GM21360 (cell line): Measurements from ENCODE around the gene SCAMP1.
"Not testable (repeated sequence)": the region's sequence is repeated elsewhere in the genome, so short reads cannot be mapped to it uniquely, and the experiment has no call there.

Experiments
- ATAC-seq: cut with Tn5 transposase; IDR thresholded peaks from one replicate; pipeline ENCODE4 v1.9.1; 2021; ENCODE audit warnings: mild to moderate bottlenecking, moderate library complexity; ENCODE audit not compliant: unreplicated experiment

Gene SCAMP1, protein sequence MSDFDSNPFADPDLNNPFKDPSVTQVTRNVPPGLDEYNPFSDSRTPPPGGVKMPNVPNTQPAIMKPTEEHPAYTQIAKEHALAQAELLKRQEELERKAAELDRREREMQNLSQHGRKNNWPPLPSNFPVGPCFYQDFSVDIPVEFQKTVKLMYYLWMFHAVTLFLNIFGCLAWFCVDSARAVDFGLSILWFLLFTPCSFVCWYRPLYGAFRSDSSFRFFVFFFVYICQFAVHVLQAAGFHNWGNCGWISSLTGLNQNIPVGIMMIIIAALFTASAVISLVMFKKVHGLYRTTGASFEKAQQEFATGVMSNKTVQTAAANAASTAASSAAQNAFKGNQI

DNA sequence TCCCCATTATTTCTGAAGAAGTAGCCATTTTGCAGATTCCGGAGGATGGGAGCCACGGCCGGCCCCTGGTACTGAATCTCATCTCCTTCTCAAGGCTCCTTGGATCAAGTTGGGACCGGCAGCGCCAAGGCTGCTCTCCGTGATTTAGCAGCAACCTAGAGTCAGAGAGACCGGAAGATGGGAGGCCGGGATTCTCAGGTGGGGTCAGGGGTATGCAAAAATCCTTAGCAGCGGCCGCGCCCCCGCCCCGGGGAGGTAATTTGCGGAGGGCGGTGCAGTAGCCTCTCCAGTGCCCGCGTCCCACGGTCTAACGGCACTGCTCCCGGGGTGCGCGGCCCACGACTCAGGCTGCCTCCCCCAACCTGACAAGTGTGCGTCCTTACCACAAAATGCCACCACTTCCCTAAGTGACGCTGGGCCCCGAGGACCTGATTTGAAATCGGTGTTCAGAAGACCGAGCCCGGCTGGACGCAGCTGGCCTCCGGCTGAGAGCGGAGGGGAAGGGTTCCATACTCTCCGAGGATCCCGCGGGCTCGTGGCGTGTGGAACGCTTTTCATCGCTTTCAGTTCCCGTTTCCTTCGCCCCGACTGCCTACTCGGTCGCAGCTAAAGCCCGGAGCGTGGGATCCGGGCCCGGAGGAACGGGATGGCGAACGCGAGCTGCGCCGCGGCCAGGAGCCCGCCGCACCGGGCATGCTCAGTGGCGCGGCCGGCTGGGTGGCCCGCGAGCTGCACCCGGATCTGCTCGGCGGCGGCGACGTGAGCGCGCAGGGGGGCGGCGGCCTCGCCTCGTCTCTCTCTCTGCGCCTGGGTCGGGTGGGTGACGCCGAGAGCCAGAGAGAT, at the start of gene SCAMP1:
TSS of gene SCAMP1 (plus strand) at position 787 of the 843 bp plus-strand sequence. CDS start at position 842, 55 bp downstream.
- peak; percentile 77 for ATAC-seq

DNA sequence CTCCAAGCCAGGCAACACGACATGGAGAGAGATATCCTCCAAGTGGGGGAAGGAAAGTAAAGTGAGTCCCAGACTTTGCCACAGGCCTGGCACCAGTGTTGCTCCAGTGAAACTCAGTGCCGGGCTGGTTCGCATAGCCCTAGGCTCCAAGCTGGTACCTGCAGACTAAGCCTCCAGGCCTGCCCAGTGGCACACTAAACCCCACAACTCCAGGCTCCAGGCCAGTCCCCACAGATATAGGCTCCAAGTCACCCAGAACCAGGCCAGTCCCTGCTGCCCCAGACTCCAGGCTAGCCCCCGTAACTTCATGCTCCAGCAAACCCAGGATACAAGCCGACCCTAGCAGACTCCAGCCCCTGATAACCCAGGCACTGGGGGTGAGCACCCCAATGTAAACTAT, 42.9 kb upstream of the SCAMP1 start:
- ATAC-seq = no peak

- no peak for ATAC-seq
These were observed 42.1 kb upstream of the SCAMP1 start for GRCh38 chr5:78318337-78318736.

- ATAC-seq = no peak
These were observed 40.0 kb upstream of the SCAMP1 start for GRCh38 chr5:78320401-78320800.

GRCh38 chr5:78323241-78323640, 37.2 kb upstream of the SCAMP1 start:
- ATAC-seq = no peak

DNA sequence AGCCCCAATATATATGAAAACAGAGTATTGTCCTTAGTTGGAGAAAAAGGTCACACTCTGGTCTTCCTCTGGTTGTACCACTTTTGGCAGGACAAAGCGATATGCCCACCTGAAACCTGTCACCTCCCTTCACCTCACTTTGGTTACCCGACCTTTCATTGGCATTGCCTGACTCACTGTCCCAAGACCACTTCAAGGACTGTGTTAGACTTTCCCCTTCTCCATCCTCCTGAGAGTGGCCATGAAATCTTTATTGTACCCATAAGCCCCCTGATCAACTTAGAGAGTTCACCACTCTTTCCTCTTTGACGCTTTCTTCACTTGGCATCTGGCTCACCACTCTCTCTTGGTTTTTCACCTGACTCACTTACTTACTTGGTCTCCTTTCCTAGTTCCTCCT, 33.5 kb upstream of the SCAMP1 start:
- no peak for ATAC-seq

DNA sequence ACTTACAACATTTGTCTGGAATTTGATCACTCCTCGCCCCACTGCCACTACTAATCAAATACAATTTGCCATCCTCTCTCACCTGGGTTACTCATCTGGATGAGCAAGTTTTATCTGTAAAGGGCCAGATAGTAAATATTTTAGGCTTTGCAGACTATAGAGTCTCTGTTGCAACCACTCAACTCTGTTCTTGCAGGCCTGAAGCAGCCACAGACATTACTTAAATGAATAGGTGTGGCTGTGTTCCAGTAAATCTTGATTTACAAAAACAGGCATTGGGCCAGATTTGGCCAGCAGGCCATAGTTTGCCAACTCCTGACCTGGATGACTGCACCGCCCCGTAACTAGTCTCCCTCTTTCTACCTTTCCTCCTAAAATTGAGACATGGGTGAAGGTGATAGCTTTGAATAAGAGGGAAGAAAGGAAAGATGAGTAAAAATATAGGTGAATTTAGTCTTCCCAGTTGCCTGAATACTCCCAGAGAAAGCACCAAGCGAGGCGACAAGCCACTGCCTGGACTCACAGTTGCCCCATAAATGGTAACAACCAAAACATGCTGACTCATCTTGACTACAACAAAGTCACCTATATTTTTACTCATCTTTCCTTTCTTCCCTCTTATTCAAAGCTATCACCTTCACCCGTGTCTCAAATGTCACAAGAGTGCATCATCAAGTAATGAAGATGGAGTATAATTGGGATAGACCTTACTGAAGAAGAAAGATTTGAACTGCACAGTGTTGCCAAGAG, 32.5 kb upstream of the SCAMP1 start:
- no peak for ATAC-seq

DNA sequence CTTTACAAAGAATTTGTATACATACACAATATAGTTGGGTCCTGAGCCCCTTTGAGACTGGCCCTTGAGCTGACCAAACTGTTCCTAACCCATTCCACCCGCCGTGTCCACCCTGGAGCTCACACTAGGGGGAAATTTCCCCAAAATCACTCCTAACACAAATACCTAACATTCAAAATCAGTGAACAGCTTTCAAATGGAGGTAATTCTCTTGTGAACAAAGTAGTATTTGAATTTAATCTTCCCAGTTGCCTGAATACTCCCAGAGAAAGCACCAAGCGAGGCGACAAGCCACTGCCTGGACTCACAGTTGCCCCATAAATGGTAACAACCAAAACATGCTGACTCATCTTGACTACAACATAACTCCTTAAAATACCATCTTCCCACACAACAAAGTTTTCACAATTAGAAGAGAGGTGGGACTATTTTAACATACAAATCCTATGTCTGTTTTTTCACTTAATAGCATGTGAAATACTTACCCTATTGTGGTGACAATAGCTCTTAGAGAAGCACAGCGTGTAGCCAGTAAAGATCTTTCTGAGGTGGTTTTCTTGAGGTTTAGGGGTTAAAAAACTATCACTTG, 31.7 kb upstream of the SCAMP1 start:
- no peak for ATAC-seq

- no peak for ATAC-seq
These were observed 28.8 kb upstream of the SCAMP1 start for GRCh38 chr5:78331523-78332080.

DNA sequence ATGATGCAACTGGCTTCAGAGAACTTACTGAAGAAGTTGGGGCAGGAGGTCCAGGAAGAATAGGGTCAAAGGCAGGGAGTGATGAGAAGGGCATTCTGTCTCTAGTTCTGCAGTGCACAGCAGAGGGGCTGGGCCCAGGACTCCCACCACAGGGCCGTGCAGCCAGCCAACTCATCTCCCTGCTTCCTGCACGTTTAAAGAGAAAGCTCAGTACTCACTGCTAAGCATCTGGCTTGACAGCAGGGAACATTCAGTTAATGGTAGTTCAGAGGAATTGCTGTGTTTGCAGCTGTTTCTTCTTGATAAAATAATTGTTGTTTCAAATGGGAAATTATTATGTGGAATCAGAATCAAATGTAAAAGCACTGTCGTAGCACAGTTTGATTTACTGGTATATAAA, 25.6 kb upstream of the SCAMP1 start:
- ATAC-seq = no peak

DNA sequence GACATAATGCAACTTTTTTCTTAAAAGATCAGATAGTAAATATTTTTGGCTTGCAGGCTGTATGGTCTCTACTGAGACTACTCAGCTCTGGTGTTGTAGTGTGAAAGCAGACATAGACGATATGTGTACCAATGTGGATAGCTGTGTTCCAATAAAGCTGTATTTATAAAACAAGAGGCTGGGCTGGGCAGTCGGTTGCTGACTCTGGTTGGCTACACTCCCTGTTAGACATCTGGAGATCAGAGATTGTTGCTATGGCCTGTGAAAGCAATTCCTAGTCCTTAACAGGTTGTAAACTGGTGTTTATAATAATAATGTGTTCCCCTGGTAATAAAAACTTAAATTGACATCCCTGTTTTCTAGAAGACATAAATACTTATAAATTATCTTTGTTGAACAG, 24.4 kb upstream of the SCAMP1 start:
- no peak for ATAC-seq

DNA sequence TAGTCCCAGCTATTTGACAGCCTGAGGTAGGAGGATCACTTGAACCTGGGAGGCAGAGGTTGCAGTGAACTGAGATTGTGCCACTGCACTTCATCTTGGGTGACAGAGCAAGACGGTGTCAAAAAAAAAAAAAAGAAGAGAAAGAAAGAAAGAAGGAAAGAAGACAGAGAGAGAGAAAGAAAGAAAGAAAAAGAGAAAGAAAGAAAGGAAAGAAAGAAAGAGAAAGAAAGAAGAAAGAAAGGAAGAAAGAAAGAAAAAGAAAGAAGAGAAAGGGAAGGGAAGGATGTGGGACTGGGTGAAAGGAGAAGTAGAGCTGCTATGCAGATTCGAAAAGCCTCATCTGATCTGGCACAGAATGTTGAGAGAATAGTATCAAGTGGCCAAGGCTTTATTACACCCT, 23.7 kb upstream of the SCAMP1 start:
- ATAC-seq = no peak

- ATAC-seq = no peak
These were observed 20.6 kb upstream of the SCAMP1 start for GRCh38 chr5:78339617-78340436.

GRCh38 chr5:78341440-78341839, 19.0 kb upstream of the SCAMP1 start:
- no peak for ATAC-seq

DNA sequence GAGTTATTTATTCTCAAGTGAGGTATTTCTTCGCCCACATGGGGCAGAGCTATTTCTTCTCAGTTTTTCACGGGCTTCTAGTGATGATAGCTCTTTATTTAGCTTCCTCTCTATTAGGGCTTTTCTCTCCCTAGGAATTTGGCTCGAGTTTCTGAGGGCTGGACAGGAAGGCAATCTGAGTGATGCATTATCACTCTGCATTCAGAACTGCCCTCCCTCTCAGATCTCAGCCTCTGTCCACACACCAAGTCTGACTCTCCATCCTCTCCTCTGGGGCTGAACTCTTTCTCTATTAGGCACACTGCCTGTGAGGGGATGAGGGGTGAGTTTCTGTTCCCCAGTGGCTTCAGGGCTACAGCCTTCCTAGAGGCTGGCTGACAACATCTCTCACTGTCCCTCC, 14.9 kb upstream of the SCAMP1 start:
- ATAC-seq = no peak

- ATAC-seq = no peak
These were observed 6.9 kb upstream of the SCAMP1 start for GRCh38 chr5:78353520-78353919.

GRCh38 chr5:78354066-78354670, 6.2 kb upstream of the SCAMP1 start:
- ATAC-seq = no peak

- no peak for ATAC-seq
These were observed 4.9 kb upstream of the SCAMP1 start for GRCh38 chr5:78355561-78355960.

DNA sequence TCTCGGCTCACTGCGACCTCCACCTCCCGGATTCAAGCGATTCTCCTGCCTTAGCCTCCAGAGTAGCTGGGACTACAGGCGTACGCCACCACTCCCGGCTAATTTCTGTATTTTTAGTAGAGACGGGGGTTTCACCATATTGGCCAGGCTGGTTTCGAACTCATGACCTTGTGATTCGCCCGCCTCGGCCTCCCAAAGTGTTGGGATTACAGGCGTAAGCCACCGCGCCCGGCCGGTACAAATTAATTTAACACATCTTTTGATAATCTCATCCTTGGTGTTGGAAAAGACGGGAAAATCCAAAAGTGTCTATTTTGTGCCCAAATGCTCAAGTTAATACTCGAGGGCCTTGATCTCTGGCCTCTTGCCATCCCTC, 974 bp upstream of the SCAMP1 start:
- ATAC-seq = not testable (repeated sequence)

GRCh38 chr5:78360674-78360923, 182 bp downstream of the SCAMP1 start:
- peak; percentile 24 for ATAC-seq
